Measurements from ENCODE around the gene DENND1A.
A peak's percentile ranks its signal among the peaks of the same experiment; 100 is the strongest.

The DENND1A gene

DNA sequence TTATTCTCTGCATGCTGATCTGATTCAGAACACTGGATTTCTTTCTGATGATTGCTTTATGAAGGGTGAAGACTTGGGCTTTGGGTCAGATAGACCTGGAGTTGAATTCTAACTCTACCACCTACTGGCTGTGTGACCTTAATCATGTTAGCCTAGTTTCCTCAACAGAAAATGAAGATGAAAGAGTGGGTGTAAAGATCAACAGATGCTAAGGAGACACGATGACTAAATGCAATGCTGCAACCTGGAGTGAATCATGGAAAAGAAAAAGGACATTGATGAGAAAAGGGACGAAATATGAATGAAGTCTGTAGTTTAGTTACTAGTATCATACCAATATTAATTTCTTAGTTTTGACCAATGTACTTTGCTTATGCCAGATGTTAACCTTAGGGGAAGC, 27.8 kb upstream of the DENND1A start:
- TF ChIP-seq, protein P1, sequence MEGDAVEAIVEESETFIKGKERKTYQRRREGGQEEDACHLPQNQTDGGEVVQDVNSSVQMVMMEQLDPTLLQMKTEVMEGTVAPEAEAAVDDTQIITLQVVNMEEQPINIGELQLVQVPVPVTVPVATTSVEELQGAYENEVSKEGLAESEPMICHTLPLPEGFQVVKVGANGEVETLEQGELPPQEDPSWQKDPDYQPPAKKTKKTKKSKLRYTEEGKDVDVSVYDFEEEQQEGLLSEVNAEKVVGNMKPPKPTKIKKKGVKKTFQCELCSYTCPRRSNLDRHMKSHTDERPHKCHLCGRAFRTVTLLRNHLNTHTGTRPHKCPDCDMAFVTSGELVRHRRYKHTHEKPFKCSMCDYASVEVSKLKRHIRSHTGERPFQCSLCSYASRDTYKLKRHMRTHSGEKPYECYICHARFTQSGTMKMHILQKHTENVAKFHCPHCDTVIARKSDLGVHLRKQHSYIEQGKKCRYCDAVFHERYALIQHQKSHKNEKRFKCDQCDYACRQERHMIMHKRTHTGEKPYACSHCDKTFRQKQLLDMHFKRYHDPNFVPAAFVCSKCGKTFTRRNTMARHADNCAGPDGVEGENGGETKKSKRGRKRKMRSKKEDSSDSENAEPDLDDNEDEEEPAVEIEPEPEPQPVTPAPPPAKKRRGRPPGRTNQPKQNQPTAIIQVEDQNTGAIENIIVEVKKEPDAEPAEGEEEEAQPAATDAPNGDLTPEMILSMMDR (IDR thresholded peaks at IDR 0.05; ENCODE audit: insufficient read depth, low read depth, low read length, missing control alignments) = no peak
- DNase-seq (ENCODE audit: low read depth) = peak; percentile 19

DNA sequence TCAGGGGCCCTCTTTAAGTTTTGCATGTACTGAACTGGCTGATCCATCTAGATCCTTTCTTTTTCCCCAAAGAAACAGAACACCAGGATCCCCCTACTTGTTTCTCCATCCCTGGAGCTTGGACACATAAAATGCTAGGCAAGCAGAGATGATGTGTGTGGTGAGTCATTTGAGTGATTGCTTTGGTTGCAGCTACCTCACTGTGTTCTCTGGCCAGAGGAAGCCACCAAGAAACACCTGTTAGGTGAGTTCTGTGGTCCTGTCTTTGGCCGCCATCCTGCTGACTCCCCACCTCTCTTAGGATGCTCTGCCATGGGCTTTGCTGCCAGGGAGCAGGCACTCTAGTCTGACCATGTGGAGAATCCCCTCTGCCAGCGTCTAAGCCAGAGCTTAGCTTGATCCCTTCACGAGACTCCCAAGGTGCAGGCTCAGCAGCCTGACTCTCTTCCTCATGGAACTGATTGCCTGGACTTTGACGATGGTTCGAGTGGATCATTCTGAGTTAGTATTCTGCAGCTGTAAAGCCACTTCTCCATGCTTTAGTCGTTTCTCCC, 27.3 kb upstream of the DENND1A start:
- peak; percentile 53 for DNase-seq (ENCODE audit: low read depth)
- no peak overlapping the region for H3K4me3 ChIP-seq (ENCODE audit: low read length)
- TF ChIP-seq, protein P1 (IDR thresholded peaks at IDR 0.05; ENCODE audit: insufficient read depth, low read depth, low read length, missing control alignments) = no peak

More for the DNA sequence above, 27.8 kb upstream of the DENND1A start:
- no peak overlapping the region for H3K4me3 ChIP-seq (ENCODE audit: low read length)

DNA sequence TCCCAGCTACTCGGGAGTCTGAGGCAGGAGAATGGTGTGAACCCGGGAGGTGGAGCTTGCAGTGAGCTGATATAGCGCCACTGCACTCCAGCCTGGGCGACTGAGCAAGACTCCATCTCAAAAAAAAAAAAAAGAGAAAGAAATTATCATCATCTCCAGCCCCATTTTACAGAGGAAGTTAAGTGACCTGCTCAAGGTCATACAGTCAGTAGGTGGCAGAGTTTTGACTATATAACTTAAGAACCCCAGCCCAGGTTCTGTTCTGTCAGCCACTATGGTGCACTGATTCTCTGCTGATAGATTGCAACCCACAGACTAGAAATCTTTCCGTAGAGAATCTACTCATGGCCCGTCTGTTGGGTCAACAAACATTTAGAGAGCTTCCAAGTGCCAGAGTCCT, 25.7 kb upstream of the DENND1A start:
- H3K4me3 ChIP-seq (ENCODE audit: low read length) = no peak overlapping the region
- TF ChIP-seq, protein P1 (IDR thresholded peaks at IDR 0.05; ENCODE audit: insufficient read depth, low read depth, low read length, missing control alignments) = no peak
- no peak for DNase-seq (ENCODE audit: low read depth)

DNA sequence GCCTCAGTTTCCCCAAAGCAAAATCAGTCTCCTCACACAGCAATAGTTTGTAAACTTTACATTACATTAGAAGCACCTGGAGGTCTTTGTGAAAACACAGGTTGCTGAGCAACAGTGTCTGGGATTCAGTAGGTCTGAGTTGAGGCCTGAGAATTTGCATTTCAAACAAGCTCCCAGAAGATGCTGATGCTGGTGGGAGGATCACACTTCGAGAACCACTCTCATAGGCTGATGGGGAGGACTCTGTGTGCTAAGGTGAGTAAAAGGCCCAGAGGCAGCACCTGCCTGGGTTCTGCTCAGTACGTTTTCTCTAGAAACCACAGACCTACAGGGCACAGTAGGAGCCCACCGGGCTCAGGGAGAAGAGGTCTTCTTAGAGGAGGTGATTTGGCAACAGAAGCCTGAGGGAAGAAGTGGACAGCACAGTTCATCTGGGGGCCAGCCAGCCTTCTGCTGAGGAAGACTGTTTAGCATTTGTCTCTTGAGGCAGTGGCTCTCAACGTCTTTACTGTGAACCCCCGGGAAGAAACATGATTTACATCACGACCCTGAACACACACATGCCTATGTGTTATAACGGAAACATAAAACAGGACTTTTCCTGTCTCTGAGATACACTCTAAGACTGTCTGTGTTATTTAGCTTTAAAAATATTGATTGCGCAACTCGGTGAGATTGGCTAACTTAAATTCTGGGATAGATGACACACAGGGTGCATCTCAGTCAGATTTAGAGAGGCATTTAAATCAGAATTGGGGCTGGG, 24.8 kb upstream of the DENND1A start:
- H3K4me3 ChIP-seq (ENCODE audit: low read length) = no peak overlapping the region
- DNase-seq (ENCODE audit: low read depth) = peak; percentile 49
- TF ChIP-seq, protein P1 (IDR thresholded peaks at IDR 0.05; ENCODE audit: insufficient read depth, low read depth, low read length, missing control alignments) = no peak

DNA sequence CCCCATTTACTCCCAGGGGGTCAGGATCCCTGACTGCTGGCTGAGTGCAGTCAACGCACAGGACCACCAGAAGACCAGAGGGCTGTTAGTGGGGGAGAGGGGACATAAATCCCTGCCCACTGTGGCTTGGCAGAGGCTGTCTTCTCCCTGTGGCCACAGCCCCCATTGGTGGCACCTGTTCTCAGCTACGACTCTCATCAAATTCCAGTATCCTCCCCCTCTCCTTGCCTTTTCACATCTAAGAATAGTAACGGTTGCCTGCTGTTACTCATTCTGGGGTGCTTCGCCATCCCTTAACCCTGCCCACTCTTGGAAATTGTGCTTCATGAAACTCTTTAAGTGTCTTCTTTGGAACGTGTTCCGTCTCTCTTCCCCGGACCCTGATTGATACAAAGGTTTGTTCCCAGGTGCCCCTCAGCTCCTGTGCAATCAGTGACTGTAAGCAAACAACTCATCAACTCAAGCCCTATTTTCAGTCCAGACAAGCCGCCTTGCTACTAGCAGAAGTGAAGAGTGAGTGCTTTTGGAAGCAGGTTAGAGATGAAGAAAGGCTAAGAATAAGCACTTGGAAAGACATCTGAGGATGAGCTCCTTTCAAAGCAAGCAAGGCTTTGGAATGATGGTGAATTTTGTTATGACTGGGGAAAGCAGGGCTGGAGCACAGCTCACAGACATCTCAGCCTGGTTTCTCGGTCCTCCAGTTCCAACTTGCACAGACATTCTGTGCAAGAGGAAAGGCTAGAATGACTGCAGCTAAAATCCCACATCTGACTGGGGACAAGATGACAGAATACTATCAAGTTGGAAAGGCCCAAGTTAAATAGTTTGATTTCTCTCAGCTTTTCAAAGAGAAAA, 22.9 kb upstream of the DENND1A start:
- DNase-seq (ENCODE audit: low read depth) = no peak
- TF ChIP-seq, protein P1 (IDR thresholded peaks at IDR 0.05; ENCODE audit: insufficient read depth, low read depth, low read length, missing control alignments) = no peak
- no peak overlapping the region for H3K4me3 ChIP-seq (ENCODE audit: low read length)

DNA sequence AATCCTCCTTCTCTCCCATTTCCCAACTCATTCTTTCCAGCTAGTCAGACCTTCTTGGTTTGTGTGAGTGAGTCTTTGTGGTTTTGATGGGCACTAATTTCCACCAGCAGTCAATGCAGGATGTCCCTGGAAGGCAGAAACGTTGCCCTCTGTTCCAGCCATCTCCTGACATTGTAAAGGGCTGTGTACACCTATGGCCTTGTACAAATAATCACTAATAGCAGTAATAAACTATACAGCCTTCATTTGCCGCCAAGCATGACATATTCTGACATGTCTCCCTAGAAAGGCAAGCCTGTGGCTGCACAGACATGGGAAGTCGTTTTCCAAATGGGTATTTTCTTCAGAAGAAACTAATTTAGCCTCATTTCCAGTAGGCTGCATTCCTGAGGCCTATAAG, 18.4 kb upstream of the DENND1A start:
- no peak overlapping the region for H3K4me3 ChIP-seq (ENCODE audit: low read length)
- TF ChIP-seq, protein P1 (IDR thresholded peaks at IDR 0.05; ENCODE audit: insufficient read depth, low read depth, low read length, missing control alignments) = no peak
- no peak for DNase-seq (ENCODE audit: low read depth)
